HG02763 (cell line): ENCODE data around the gene SEC24A.
A peak's percentile ranks its signal among the peaks of the same experiment; 100 is the strongest.
"Not testable (repeated sequence)": the region's sequence is repeated elsewhere in the genome, so short reads cannot be mapped to it uniquely, and the experiment has no call there.

Source experiments
- ATAC-seq: cut with Tn5 transposase; IDR thresholded peaks from one replicate; pipeline ENCODE4 v1.9.1; 2021; ENCODE audit warnings: mild to moderate bottlenecking, moderate library complexity; ENCODE audit not compliant: unreplicated experiment

The SEC24A gene

DNA sequence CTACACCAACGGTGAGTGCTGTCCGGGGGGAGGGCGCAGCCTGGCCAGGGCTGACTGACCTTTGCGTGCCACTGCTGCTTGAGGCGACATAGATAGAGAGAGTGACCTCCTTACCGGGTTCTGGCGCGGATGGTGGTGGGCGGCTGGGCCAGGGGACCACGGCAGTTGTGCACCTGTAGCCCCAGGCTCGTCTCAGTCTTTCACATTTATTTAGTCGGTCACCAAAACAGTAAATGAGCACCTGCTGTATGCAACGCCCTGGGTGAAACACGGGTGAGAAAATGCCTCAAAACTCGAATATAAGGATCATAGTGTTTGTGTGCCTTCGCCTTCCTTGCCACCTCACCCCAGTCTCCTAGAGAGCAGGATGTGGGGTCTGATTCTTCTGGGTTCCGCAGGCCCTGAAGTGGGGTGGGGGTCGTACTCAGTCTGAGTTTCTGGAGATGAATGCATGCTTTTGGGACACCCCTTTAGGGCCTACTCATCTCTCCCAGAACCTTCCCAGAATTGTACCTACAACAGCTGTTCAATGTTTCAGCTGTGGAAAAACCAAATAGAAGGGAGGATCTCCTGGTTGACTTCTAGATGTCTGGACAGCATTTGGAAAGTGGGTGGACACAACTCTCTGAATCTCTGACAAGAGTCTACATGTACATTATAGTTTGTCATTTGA is 714 bp downstream of the SEC24A start:
- no peak for ATAC-seq

DNA sequence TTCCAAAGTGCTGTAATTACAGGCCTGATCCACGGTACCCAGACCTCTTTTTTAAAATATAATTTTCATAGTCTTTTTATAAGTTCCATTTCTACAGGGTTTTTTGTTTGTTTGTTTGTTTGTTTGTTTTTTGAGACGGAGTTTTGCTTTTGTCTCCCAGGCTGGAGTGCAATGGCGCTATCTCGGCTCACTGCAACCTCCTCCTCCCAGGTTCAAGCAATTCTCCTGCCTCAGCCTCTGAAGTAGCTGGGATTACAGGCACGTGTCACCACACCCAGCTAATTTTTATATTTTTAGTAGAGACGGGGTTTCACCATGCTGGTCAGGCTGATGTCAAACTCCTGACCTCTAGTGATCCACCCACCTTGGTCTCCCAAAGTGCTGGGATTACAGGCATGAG is 2.1 kb downstream of the SEC24A start:
- ATAC-seq, result not testable (repeated sequence)

DNA sequence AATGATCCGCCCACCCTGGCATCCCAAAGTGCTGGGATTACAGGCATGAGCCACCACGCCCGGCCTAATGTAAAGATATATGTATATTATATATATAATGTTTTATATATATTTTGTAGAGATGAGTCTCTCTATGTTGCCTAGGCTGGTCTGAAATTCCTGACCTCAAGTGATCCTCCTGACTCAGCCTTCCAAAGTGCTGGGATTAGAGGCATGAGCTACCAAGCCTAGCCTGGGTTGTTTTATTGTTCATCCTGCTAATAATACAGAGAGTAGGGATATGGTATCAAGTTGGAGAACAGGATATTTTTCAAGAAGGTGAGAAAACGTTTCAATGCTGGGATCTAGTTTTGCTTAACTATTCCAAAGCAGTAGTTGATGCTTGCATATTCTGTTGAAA is 2.9 kb downstream of the SEC24A start:
- no peak for ATAC-seq

DNA sequence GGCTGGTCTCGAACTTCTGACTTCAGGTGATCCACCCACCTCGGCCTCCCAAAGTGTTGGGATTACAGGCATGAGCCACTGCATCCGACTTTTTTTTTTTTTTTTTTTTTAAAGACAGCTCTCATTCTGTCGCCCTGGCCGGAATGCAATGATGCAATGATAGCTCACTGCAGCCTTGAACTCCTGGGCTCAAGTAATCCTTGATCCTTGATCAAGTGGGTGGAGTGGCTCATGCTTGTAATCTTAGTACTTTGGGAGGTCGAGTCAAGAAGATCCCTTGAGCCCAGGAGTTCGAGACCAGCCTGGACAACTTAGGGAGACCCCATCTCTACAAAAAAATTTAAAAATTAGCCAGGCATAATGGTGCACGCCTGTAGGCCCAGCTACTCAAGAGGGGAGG is 8.1 kb downstream of the SEC24A start:
- no peak for ATAC-seq

DNA sequence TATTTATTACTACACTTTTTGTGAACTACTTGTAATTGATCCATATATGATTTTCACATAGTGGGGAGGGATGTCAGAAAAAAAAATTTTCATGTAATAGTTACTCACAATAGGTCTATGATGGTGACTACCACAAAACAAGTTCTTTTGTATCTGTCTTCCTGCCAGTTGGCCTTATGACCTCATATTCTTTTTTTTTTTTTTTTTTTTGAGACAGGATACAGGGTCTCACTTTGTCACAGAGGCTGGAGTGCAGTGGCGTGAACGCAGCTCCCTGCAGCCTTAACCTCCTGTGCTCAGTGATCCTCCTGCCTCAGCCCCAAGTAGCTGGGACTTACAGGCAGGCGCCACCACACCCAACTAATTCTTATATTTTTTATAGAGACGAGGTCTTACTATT is 10.9 kb downstream of the SEC24A start:
- no peak for ATAC-seq

DNA sequence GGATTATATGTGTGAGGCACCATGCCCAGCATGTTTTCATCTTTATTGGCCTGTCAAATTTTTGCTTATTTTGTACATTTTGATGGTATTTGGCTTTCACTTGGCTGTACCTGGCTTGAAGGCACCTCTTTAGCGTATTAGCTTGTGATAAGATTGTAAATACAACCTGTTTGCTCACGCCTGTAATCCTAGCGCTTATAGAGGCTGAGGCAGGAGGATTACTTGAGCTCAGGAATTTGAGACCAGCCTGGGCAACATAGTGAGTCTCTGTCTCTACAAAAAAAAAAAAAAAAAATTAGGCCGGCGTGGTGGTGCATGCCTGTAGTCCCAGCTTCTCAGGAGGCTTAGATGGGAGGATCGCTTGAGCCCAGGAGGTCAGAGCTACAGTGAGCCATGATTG is 11.3 kb downstream of the SEC24A start:
- ATAC-seq, result no peak

DNA sequence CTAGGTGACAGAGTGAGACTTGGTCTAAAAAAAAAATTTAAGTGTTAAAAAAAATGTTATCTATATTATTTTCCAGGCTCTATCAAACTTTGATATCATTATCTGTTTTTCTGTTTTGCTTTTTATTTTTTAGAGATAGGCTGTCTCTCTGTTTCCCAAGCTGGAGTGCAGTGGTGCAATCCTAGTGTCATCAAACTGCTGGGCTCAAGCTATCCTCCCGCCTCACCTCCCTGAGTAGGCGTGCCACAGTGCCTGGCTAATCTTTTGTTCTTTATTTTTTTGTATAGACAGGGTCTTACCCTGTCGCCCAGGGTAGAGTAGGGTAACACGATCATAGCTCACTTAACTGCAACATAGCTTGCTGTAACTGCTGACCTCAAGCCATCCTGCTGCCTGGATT is 14.4 kb downstream of the SEC24A start:
- no peak for ATAC-seq

DNA sequence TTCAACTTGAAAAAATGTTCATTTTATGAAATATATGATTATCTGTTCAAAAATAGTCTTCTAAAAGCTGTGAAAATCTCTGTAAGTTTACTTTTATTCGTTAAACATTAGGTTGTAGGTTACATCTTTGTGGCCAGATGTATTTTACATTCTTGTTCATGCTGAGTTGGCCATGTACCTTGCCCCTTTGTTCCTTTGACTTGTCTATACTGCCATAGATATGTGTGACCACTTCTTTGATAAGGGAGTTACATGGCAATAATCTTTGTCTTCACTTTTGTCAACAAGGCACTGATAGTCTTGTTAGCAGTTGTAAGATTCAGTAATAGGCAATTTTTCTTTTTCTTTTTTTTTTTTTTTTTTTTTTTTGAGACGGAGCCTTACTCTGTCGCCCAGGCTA is 15.9 kb downstream of the SEC24A start:
- ATAC-seq, result no peak

DNA sequence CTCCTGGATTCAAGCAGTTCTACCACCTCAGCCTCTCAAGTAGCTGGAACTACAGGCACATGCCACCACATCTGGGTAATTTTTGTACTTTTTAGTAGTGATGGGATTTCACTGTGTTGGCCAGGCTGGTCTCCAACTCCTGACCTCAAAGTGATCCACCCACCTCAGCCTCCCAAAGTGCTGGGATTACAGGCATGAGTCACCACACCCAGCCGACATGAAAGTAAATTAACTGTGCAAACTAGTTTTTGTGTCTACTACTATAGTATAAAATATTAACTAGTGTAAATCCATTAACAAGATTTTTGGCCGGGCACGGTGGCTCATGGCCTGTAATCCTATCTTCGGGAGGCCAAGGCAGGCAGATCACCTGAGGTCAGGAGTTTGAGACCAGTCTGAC is 25.0 kb downstream of the SEC24A start:
- not testable (repeated sequence) for ATAC-seq

DNA sequence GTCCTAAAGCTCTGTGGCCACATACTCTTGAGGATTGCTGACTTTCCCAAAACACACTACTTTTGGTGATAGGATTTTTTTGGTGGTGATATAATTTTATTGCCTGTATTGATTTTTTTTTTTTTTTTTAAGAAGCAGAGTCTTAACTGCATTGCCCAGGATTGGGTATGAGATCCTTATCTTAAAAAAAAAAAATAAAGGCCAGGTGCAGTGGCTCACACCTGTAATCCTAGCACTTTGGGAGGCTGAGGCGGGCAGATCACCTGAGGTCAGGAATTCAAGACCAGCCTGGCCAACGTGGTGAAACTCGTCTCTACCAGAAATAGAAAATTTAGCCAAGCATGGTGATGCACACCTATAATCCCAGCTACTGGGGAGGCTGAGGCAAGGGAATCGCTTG is 28.8 kb downstream of the SEC24A start:
- not testable (repeated sequence) for ATAC-seq

DNA sequence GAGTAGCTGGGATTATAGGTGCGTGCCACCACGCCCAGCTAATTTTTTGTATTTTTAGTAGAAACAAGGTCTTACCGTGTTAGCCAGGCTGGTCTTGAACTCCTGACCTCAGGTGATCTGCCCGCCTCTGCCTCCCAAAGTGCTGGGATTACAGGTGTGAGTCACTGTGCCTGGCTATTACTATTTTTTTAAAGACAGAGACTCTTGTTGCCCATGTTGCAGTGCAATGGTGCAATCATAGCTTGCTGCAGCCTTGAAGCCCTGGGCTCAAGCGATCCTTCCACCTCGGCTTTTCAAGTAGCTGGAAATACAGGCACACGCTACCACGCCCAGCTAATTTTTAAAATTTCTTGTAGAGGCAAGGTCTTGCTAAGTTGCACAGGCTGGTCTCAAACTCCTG is 41.6 kb downstream of the SEC24A start:
- ATAC-seq, result not testable (repeated sequence)

DNA sequence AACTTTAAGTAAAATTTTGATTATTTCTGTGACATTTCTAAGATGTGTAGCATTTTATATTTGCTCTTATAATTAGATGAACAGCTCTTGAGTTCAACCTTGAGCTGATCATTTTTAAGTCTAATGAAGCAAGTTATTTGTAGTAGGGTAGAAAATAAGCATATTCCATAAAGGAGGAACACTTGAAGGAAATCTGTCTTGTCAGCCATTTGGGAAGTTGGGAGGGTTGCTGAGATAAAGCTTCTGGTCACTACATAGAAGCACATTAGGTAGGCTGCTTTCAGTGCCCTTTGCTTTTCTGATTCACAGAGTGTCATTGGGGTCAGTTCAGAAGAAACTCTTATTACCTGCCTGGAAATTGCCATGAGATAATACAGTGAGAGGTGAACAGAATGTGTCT is 44.1 kb downstream of the SEC24A start:
- ATAC-seq, result no peak

DNA sequence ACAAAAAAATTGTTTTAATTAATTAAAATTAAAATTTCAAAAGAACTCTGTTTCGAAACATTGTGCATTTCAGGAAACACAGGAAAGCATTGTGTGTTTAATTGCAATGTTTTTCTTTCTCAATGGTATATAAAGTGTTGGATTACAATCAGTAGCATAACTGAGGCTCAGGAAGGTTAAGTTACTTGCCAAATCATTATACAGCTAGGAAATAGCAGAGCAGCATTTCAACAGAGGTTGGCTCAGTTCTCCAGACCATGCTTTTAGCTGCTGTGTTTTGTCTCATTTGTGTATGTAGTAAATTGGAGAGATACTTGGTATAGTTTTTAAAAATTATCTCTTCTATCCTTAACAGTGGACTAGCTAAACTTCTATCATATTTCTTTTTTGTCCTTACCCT is 59.7 kb downstream of the SEC24A start:
- no peak for ATAC-seq

DNA sequence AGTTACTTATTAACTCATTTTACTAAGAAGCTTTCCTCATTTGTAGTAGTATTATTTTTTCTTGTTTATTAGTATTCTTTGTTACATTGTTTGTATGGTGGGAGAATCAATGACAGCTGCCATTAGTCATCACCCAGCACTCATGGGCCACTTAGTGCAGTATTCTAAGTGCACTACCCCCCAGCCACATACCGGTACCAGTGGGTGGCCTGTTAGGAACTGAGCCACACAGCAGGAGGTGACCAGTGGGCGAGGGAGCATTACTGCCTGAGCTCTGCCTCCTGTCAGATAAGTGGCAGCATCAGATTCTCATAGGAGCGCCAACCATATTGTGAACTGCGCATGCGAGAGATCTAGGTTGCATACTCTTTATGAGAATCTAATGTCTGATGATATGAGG is 65.5 kb downstream of the SEC24A start:
- ATAC-seq, result no peak

DNA sequence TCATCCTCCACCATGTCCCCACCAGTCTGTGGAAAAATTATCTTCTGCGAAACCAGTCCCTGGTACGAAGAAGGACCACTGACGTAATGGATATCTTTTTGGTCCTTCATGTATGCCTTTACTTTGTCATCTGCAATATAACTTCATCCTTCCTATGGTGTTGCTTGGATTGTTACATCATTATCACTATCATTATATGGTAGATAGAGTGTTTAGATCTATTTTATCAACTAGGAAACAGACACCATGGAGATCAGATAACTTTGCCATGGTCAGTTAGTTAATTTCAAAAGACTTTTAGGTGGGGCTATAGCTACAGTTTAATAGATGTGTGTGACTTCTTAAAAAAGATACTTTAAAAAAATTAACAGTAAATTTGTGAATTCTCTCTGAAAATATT is 66.0 kb downstream of the SEC24A start:
- ATAC-seq, result no peak

DNA sequence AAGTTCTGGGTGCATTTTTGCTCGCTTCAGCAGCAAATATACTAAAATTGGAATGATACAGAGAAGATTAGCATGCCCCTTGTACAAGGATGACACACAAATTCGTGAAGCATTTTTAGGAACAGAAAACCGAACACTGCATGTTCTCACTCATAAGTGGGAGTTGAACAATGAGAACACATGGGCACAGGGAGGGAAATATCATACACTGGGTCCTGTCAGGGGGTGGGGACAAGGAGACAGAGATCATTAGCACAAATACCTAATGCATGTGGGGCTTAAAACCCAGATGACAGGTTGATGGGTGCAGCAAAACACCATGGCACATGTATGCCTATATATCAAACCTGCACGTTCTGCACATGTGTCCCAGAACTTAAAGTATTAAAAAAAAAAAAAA is 66.9 kb downstream of the SEC24A start:
- not testable (repeated sequence) for ATAC-seq

DNA sequence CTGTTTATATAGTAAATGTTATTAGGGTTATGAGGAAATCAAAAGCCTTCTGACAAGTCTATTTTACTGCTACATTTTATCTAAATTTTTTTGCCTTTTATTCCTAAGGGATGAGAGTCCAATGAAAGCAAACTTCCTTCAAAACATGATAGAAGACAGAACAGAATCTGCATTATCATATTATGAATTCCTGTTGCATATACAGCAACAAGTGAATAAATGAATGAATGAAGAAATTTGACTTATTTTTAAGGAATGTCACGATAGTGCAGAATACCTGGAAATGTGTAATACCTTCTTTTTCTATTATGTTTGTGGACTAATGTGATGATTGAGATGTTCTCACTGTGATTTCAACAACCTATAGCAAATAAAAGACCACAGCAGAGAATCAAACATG is 76.3 kb downstream of the SEC24A start:
- ATAC-seq, result no peak

DNA sequence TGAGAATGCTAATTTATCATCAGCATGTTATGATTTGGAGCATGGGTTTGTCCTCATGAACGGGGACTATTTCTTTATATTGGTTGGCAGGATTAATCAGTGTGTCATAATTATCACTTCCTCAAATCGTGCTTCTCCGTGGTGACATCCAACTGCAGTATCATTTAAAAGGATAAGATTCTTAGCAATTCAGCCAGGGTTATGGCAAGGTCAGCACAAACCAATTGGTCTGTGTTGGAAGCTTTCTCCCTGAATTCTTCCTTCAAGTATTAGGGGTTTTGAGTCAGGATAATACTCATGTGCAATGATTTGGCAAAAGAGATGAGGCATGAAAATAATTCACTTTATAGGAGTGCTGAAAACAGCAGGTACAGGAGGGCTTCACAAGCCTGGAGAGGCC is 84.2 kb downstream of the SEC24A start:
- ATAC-seq, result no peak

DNA sequence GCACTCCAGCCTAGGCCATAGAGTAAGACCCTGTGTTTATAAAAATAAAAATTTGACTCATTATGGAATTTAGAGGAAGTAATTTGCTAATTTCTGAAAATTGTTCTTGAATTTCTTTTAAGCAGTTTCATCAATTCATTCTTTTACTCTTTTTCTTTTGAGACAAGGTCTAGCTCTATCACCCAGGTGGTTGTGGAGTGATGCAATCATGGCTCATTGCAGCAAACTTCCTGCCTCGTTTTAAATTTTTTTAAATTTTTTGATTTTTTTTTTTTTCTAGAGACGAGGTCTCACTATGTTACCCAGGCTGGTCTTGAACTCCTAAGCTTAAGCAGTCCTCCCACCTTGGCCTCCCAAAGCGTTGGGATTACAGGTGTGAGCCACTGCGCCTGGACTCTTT is 86.7 kb downstream of the SEC24A start:
- ATAC-seq, result no peak

DNA sequence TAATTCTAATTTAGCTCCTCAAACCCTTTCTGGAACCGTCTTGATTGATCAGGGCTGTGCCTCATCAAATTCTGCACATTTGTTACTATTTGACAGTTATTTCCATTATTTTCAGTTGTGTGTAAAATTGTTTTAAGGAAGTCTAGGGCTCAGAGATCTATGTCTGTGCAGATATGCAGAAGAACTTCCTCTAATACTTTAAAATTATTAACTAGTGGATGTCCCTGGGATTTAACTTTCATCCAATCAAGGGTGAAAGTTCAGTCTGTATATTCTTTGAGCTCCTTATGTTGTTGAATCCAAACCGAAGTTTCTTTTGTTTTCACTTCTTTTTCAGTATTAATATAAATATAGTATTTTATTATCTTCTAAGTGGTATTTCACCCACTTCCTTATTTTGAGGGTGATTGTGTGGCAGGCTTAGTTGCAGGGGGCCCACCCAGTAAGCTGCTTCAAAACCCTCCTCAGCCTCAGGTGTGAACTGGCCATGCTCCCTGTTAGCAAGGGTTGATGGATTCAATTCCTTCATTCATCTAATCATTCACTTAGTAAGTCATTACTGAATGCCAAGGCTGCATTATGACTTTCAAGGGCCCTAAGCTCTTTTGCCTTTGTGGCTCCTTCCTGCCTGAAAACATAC is 87.7 kb downstream of the SEC24A start:
- ATAC-seq, result no peak

DNA sequence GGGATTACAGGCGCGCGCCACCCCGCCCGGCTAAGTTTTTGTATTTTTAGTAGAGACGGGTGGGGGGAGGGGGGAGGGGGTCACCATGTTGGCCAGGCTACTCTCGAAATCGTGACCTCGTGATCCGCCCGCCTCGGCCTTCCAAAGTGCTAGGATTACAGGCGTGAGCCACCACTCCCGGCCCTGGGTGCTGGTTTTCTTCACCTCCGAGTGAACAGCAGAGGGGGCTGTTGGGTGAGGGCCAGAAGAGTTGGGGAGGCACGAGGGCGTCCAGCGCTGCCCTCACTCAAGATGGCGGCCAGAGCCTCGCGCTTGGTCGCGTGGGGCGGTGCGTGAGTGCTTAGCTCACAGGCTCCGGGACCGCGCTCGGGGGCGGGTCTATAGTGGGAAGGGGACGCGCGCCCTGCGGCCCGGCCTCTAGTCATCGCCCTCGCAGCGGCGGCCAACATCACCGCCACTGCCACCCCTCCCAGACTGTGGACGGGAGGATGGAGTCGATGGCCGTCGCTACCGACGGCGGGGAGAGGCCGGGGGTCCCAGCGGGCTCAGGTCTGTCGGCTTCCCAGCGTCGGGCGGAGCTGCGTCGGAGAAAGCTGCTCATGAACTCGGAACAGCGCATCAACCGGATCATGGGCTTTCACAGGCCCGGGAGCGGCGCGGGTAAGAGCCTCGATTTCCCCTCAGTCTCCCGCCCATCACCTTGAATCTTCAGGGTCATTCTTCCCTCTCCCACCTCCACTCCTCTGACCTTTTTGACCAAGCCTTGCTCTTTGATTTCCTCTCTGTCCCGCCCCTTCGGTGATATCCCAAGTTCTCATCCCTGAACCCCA is 89.8 kb downstream of the SEC24A start, which contains the start of gene CAMLG:
TSS of gene CAMLG (plus strand) at position 416 of the 830 bp plus-strand sequence. CDS start at position 489, 73 bp downstream.
- ATAC-seq, result peak; percentile 96
